Psoas muscle (tissue), 8 donors: Measurements from ENCODE around the gene FAR1. TPM values are rescaled to one million over a fixed set of nuclear protein-coding genes. Genes with fewer than 3 reads are reported as not detected.
A peak's percentile ranks its signal among the peaks of the same experiment; 100 is the strongest.

Source experiments
- ATAC-seq, 4 donors: fragments of 200-7000 bp; cut with Tn5 transposase; one replicate each; pipeline ENCODE4 v1.9.1; 2020; ENCODE audit warnings: moderate library complexity in 3 of 4, mild to moderate bottlenecking in 2 of 4
- DNase-seq, 2 donors: peaks; one replicate each; pipeline ENCODE4 v3.0.0-alpha.2; 2020
- H3K27ac ChIP-seq: fragments of 200-600 bp; one replicate; pipeline ENCODE4 v1.8.0; 2022
- H3K27me3 ChIP-seq, 3 donors: fragments of 200-600 bp in 1 of 3; one replicate each; pipeline versions ENCODE4 v1.6.1 to v1.8.0; 2013 to 2022; ENCODE audit warnings: low read length in 2 of 3, mild to moderate bottlenecking in 2 of 3, moderate library complexity in 1 of 3; ENCODE audit not compliant: insufficient read depth in 3 of 3
- H3K36me3 ChIP-seq, 2 donors: fragments of 200-600 bp in 1 of 2; one replicate each; pipeline versions ENCODE4 v1.6.1 to v1.8.0; 2013 to 2022; ENCODE audit warnings: low read depth in 1 of 2, mild to moderate bottlenecking in 1 of 2, moderate library complexity in 1 of 2; ENCODE audit not compliant: insufficient read depth in 1 of 2
- H3K4me1 ChIP-seq: fragments of 200-600 bp; one replicate; pipeline ENCODE4 v1.8.0; 2022
- H3K4me3 ChIP-seq: fragments of 200-600 bp; one replicate; pipeline ENCODE4 v1.8.0; 2022; ENCODE audit warnings: mild to moderate bottlenecking
- H3K9me3 ChIP-seq: fragments of 200-600 bp; one replicate; pipeline ENCODE4 v1.8.0; 2022
- WGBS, 3 donors: extraction: QIAGEN DNeasy Blood & Tissue Kit; methylation state at CpG; one replicate each; pipeline versions ENCODE4 v1.1.6 to v1.1.7; 2013; 5-methylcytosine and 5-hydroxymethylcytosine counted together
- intact Hi-C, 2 donors: fragments of 100-400 bp; cut with DNase I; formaldehyde crosslinking; loops; one replicate each; pipeline versions ENCODE4 v1.11.0 to v1.14.2; 2022
- polyA plus RNA-seq, 3 donors: library from polyadenylated mRNA; stranded (reverse); fragments of 200-250 nt; gene quantifications; one replicate each; pipeline ENCODE4 v1.2.3, GENCODE V29; 2013
- total RNA-seq, 4 donors: library from RNA; stranded (reverse); fragmentation: NEBNext Ultra II Directional in 2 of 4; extraction: Animal tissue kit (Norgen Biotek cat#: 25700) in 2 of 4; gene quantifications; one replicate each; pipeline versions ENCODE4 v1.2.1 to v1.2.4, GENCODE V29; 2021 to 2023
- TF ChIP-seq, protein P1 (sequence below): fragments of 200-600 bp; IDR thresholded peaks from one replicate; pipeline ENCODE4 v1.8.0; 2022; ENCODE audit warnings: antibody characterized with exemption
- donor health status: healthy with polysubstance abuse.
- donor health status: DM: no; HTN: no; CAD: no; lungs with moderate emphysema.
- donor health status: Bipolar disorder and iron deficiency.
- donor health status: healthy.
- donor health status: DM: yes; HTN: yes; CAD: no.
- donor health status: DM: no; HTN: no; CAD: no.
- donor health status: DM: no; HTN: no; CAD: no.
- donor health status: DM: yes; HTN: yes; CAD: no.

FAR1 gene
- total and polyA plus RNA-seq, 7 donors, result 10.2 to 35.4 (median 23.8) TPM

DNA sequence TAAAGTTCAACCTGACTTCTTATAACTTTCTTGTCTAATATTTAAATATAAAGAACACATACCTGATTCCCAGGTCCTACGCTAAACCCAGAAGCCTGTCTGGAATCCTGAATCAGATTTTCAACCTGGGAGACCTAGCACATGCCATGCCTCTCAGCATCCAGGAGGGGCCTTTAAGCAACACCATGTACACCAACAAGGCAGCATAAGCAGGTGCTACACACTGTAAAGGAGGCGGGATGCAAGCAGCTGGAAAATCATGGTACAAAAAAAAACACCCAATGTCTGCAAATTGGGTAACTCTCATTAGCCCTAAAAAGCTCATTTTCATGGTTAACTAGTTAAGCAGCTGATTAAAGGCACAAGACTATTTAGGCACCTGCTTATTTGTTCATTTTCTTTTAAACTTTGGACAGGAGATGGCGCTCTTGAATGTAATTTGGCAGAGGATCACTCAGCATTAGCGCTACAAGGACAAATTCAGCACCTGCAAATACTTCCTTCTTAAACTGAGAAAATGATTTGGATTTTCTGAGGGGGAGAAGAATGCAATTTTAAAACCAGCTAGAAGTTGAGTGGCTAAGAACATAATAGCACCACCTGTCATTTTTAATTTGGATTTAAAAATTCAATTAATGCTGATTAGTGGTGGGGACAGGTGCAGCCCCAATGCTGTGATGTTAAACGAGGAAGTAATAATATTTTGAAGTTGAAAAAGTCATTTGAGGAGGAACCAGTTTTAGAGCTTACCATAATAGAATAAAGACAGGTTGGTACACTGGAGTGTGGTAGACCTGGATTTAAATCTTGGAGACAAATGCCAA, 104.0 kb downstream of the FAR1 start:
- ATAC-seq, result no peak
- WGBS, 3 donors, result 27 to 32% (median 30%) methylated on average over 5 of the region's 5 CpGs

DNA sequence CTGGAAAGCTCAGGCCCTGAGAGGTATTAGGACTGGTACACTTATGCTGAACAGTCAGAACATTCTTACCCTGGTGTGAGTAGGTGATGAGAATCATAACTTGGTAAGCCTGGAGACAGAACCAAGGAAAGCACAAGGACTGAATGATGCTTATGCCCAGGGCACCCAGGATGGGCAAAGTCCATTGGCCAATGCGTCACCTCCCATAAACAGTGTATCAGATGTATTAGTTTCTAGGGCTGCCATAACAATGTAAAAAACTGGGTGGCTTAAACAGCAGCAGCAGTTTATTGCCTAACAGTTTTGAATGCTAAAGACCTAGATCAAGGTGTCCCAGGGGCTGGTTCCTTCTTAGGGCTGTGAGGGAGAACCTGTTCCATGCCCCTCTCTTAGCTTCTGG, 107.0 kb downstream of the FAR1 start:
- no peaks in the 10 kb centered on the region for H3K4me1 ChIP-seq
- no peak overlapping the region for H3K27ac ChIP-seq
- DNase-seq, result no peak
- TF ChIP-seq, protein P1, sequence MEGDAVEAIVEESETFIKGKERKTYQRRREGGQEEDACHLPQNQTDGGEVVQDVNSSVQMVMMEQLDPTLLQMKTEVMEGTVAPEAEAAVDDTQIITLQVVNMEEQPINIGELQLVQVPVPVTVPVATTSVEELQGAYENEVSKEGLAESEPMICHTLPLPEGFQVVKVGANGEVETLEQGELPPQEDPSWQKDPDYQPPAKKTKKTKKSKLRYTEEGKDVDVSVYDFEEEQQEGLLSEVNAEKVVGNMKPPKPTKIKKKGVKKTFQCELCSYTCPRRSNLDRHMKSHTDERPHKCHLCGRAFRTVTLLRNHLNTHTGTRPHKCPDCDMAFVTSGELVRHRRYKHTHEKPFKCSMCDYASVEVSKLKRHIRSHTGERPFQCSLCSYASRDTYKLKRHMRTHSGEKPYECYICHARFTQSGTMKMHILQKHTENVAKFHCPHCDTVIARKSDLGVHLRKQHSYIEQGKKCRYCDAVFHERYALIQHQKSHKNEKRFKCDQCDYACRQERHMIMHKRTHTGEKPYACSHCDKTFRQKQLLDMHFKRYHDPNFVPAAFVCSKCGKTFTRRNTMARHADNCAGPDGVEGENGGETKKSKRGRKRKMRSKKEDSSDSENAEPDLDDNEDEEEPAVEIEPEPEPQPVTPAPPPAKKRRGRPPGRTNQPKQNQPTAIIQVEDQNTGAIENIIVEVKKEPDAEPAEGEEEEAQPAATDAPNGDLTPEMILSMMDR, result no peak
- H3K27me3 ChIP-seq, result peaks cover 0 to 3% (median 0%) of the 10 kb centered on the region in 3 donors
- no peaks in the 10 kb centered on the region for H3K36me3 ChIP-seq
- 91 to 100% (median 97%) methylated on average over 1 of the region's 1 CpG for WGBS, 3 donors
- intact Hi-C loops, result no loop called here
- ATAC-seq, result no peak
- H3K9me3 ChIP-seq, result no peaks in the 10 kb centered on the region
- H3K4me3 ChIP-seq, result no peak overlapping the region

More for the DNA sequence above, 104.0 kb downstream of the FAR1 start:
- H3K9me3 ChIP-seq, result no peaks in the 10 kb centered on the region
- no peaks in the 10 kb centered on the region for H3K4me1 ChIP-seq
- no peak overlapping the region for H3K4me3 ChIP-seq
- no peaks in the 10 kb centered on the region for H3K36me3 ChIP-seq
- H3K27me3 ChIP-seq, result no peaks in the 10 kb centered on the region
- intact Hi-C loops, result loop anchor here in 1 of 2 donors (5.0 kb wide), 1 partner anchor 475 kb away; no protein-coding TSS in a partner anchor
- no peak for DNase-seq
- TF ChIP-seq, protein P1, result peak; percentile 19
- no peak overlapping the region for H3K27ac ChIP-seq

DNA sequence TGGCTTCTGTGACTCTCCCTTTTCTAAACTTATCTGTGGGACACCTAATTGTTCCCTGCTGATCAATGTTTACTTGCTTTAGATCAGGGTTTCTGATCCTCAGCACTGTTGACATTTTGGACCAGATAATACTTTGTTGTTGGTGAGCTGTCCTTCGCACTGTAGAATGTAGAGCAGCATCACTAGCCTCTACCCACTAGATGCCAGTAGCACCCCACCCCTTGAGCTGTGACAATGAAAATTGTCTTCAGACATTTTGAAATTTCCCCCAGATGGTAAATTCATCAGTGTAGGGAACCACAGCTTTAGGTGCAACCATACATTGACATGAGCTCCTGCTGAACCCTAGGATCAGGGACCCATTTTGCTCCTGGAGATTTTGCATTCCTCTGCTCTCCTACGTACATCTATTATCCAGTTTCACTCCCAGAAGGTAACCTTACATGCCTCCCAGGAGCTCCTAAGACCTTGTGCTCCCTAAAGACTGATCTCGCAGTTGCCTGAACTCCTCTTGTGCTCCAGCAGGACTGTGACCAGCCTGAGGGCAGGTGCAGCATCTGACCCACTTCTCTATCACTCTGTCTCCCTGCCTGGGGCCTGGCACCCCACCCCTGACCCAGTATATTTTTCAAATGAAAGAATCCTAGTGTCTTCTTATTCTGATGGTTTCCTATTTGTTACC, 107.8 kb downstream of the FAR1 start:
- H3K4me3 ChIP-seq, result no peak overlapping the region
- WGBS, 3 donors, result 80 to 92% (median 85%) methylated on average over 3 of the region's 3 CpGs
- H3K9me3 ChIP-seq, result no peaks in the 10 kb centered on the region
- DNase-seq (no peak), ATAC-seq (no peak)
- no peaks in the 10 kb centered on the region for H3K4me1 ChIP-seq
- no peaks in the 10 kb centered on the region for H3K36me3 ChIP-seq
- TF ChIP-seq, protein P1, result no peak
- intact Hi-C loops, result no loop called here
- H3K27ac ChIP-seq, result no peak overlapping the region
- peaks cover 0 to 3% (median 0%) of the 10 kb centered on the region in 3 donors for H3K27me3 ChIP-seq

DNA sequence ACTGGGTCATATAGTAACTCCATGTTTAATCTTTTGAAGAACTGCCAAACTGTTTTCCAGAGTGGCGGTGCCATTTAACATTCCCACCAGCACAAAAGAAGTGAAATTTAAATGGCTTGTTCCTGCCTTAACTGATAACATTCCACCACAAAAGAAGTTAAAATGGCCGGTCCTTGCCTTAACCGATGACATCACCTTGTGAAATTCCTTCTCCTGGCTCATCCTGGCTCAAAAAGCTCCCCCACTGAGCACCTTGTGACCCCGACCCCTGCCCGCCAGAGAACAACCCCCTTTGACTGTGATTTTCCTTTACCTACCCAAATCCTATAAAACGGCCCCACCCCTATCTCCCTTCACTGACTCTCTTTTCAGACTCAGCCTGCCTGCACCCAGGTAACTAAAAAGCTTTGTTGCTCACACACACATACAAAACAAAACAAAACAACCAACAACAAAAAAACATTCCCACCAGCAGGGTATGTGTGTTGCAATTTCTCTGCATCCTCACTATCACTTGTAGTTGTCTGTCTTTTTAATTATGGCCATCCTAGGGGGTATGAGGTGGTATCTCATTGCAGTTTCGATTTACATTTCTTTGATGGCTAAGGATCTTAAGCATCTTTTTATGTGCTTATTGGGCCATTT, 109.0 kb downstream of the FAR1 start:
- TF ChIP-seq, protein P1, result no peak
- intact Hi-C loops, result no loop called here
- Histone ChIP-seq H3K4me1 (no peaks in the 10 kb centered on the region), H3K27me3 (peaks cover 0 to 3% (median 0%) of the 10 kb centered on the region in 3 donors), H3K4me3 (no peak overlapping the region), H3K36me3 (no peaks in the 10 kb centered on the region), H3K27ac (no peak overlapping the region), H3K9me3 (no peaks in the 10 kb centered on the region)
- DNase-seq (no peak), ATAC-seq (no peak)
- 46 to 54% (median 53%) methylated on average over 7 of the region's 7 CpGs for WGBS, 3 donors
